DND-41 (cell line): ENCODE data around the gene NLRX1.

Source experiments
- ATAC-seq: fragments of 200-7000 bp; cut with Tn5 transposase; 3 replicates; pipeline ENCODE4 v1.9.1; 2021; ENCODE audit warnings: low read depth; ENCODE audit not compliant: insufficient read depth
- DNase-seq: peaks from one replicate; pipeline ENCODE4 v3.0.0-alpha.2; 2020
- H2AFZ ChIP-seq: 2 replicates; pipeline ENCODE4 v1.6.0; 2012; ENCODE audit warnings: low read depth, low read length
- H3K27ac ChIP-seq: 2 replicates; pipeline ENCODE4 v1.5.1; 2012; ENCODE audit warnings: low read length, inconsistent platforms
- H3K27me3 ChIP-seq: fragments of 200-600 bp; sonication (generic); 2 replicates; pipeline ENCODE4 v1.6.0; 2012; ENCODE audit warnings: low read length, mild to moderate bottlenecking, inconsistent platforms; ENCODE audit not compliant: insufficient read depth, poor library complexity
- H3K36me3 ChIP-seq: 2 replicates; pipeline ENCODE4 v1.5.1; 2012; ENCODE audit warnings: low read length, inconsistent platforms; ENCODE audit not compliant: insufficient read depth
- H3K4me1 ChIP-seq: 2 replicates; pipeline ENCODE4 v1.5.1; 2012; ENCODE audit warnings: mild to moderate bottlenecking, low read length; ENCODE audit not compliant: insufficient read depth
- H3K4me2 ChIP-seq: 2 replicates; pipeline ENCODE4 v1.6.0; 2012; ENCODE audit warnings: mild to moderate bottlenecking, moderate library complexity, low read length, inconsistent platforms; ENCODE audit not compliant: insufficient read depth
- H3K4me3 ChIP-seq, 2 experiments: fragments of 200-600 bp in 1 of 2; shearing (Covaris generic) in 1 of 2; 2 replicates each; pipeline ENCODE4 v1.5.1; 2012 to 2016; ENCODE audit warnings: inconsistent platforms in 2 of 2, low read length in 2 of 2, mild to moderate bottlenecking in 2 of 2, low read depth in 1 of 2, moderate library complexity in 1 of 2
- H3K79me2 ChIP-seq: 2 replicates; pipeline ENCODE4 v1.6.0; 2012; ENCODE audit warnings: low read length, inconsistent platforms; ENCODE audit not compliant: insufficient read depth
- H3K9ac ChIP-seq: 2 replicates; pipeline ENCODE4 v1.6.0; 2012; ENCODE audit warnings: low read depth, mild to moderate bottlenecking, inconsistent platforms, low read length, moderate library complexity
- H3K9me3 ChIP-seq: 2 replicates; pipeline ENCODE4 v1.5.1; 2012; ENCODE audit warnings: low read length, moderate library complexity, mild to moderate bottlenecking, inconsistent platforms; ENCODE audit not compliant: insufficient read depth, severe bottlenecking
- H4K20me1 ChIP-seq: 2 replicates; pipeline ENCODE4 v1.6.0; 2012; ENCODE audit warnings: low read length; ENCODE audit not compliant: insufficient read depth
- CTCF ChIP-seq: IDR thresholded peaks from 2 replicates; pipeline ENCODE4 v1.5.1; 2012; ENCODE audit warnings: borderline replicate concordance, low read length, moderate library complexity, mild to moderate bottlenecking; ENCODE audit not compliant: poor library complexity, severe bottlenecking; ENCODE audit errors: extremely low read depth
- EZH2 ChIP-seq: IDR thresholded peaks from 3 replicates; pipeline ENCODE4 v1.6.1; 2012; ENCODE audit warnings: borderline replicate concordance, low read depth, mild to moderate bottlenecking, moderate library complexity, low read length, inconsistent platforms; ENCODE audit not compliant: severe bottlenecking

NLRX1 gene

DNA sequence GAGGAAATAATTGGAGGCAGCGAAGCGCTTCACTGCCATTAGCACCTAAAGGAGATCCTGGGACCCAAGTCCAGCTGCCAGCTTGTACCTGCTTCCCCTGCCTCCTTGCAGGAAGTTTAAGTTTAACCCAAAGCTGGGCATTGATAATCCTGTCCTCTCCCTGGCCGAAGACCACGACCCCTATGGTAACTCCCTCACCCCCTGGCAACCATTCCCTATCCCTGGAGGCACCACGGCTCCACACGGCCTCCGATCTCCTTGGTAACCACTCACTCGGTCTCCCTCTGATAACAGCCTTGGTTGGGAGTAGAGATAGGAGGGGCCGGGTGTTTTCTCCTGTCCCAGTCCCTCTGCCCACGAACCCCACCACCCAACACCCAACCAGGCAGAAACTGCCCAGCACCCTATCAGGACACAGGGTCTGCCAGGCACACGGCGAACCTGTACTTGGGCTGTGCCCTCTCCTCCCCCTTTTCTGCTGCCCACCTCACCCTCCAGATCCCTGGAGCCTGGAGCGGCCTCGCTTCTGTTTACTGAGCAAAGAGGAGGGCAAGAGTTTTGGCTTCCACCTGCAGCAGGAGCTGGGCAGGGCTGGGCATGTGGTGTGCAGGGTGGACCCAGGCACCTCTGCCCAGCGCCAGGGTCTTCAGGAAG is 17.6 kb downstream of the NLRX1 start:
- DNase-seq: no peak
- no peaks in the 10 kb centered on the region for H3K4me1 ChIP-seq
- H3K9ac ChIP-seq: no peak overlapping the region
- H3K4me3 ChIP-seq: no peak overlapping the region
- no peaks in the 10 kb centered on the region for H3K27me3 ChIP-seq
- no peaks in the 10 kb centered on the region for H3K36me3 ChIP-seq
- H3K4me2 ChIP-seq: no peak overlapping the region
- ATAC-seq: no peak
- H3K79me2 ChIP-seq: no peaks in the 10 kb centered on the region
- TF ChIP-seq EZH2 (no peak), CTCF (no peak)
- no peaks in the 10 kb centered on the region for H4K20me1 ChIP-seq
- no peaks in the 10 kb centered on the region for H3K9me3 ChIP-seq
- H2AFZ ChIP-seq: no peak overlapping the region
- H3K27ac ChIP-seq: no peak overlapping the region

- no peak overlapping the region for H2AFZ ChIP-seq
- no peak for ATAC-seq
- H3K9me3 ChIP-seq: no peaks in the 10 kb centered on the region
- H4K20me1 ChIP-seq: no peaks in the 10 kb centered on the region
- H3K4me3 ChIP-seq: no peak overlapping the region
- H3K27me3 ChIP-seq: no peaks in the 10 kb centered on the region
- H3K4me2 ChIP-seq: no peak overlapping the region
- H3K9ac ChIP-seq: no peak overlapping the region
- H3K36me3 ChIP-seq: no peaks in the 10 kb centered on the region
- H3K4me1 ChIP-seq: no peaks in the 10 kb centered on the region
- no peaks in the 10 kb centered on the region for H3K79me2 ChIP-seq
- DNase-seq: no peak
- TF ChIP-seq EZH2 (no peak), CTCF (no peak)
- no peak overlapping the region for H3K27ac ChIP-seq
These were observed 18.8 kb downstream of the NLRX1 start for GRCh38 chr11:119187123-119187892.

GRCh38 chr11:119188067-119188466 is 19.5 kb downstream of the NLRX1 start:
- Histone ChIP-seq H3K27me3 (no peaks in the 10 kb centered on the region), H3K9me3 (no peaks in the 10 kb centered on the region), H4K20me1 (no peaks in the 10 kb centered on the region), H3K4me1 (no peaks in the 10 kb centered on the region), H3K9ac (no peak overlapping the region), H3K27ac (no peak overlapping the region), H3K4me2 (no peak overlapping the region), H3K36me3 (no peaks in the 10 kb centered on the region), H3K79me2 (no peaks in the 10 kb centered on the region), H3K4me3 (no peak overlapping the region), H2AFZ (no peak overlapping the region)
- ATAC-seq (no peak), DNase-seq (no peak)
- no peak for TF ChIP-seq EZH2
- no peak for TF ChIP-seq CTCF
